H1 (cell line): Measurements from ENCODE around the gene RPL3. TPM values are rescaled to one million over a fixed set of nuclear protein-coding genes. Genes with fewer than 3 reads are reported as not detected.
A peak's percentile ranks its signal among the peaks of the same experiment; 100 is the strongest.

Source experiments
- CTCF ChIA-PET: fragments of 300-600 bp; sonication (Branson Sonifier 250); formaldehyde crosslinking; loops from one replicate; lab custom pipeline; 2021; ENCODE audit not compliant: partially characterized antibody; lab: Charles Lee
- POLR2A ChIA-PET: fragments of 300-600 bp; sonication (Branson Sonifier 250); formaldehyde crosslinking; loops from one replicate; lab custom pipeline; 2021; ENCODE audit warnings: inconsistent platforms; ENCODE audit not compliant: partially characterized antibody; lab: Charles Lee
- DNase-seq, 2 experiments: peaks; one replicate each; pipeline versions ENCODE4 v3.0.0 to v3.0.0-alpha.2; 2010 to 2022; ENCODE audit warnings: low spot score in 2 of 2, low read depth in 1 of 2, mixed read lengths in 1 of 2
- FAIRE-seq: peaks from 2 replicates; lab custom pipeline; 2011; peaks lifted over from hg19 to GRCh38; lab: Jason Lieb, UNC
- H2AFZ ChIP-seq: 2 replicates; pipeline ENCODE4 v1.8.1; 2012; ENCODE audit warnings: low read length, inconsistent platforms
- H2AK5ac ChIP-seq: 2 replicates; pipeline ENCODE4 v1.6.1; 2013; ENCODE audit warnings: low read depth, low read length
- H2BK120ac ChIP-seq: replicated peaks from 2 replicates; pipeline ENCODE3; 2013; ENCODE audit warnings: low read depth, low read length, inconsistent platforms
- H2BK12ac ChIP-seq: 2 replicates; pipeline ENCODE4 v1.6.1; 2013; ENCODE audit warnings: low read depth, low read length
- H2BK15ac ChIP-seq: 2 replicates; pipeline ENCODE4 v1.6.1; 2013; ENCODE audit warnings: low read length
- H2BK20ac ChIP-seq: 2 replicates; pipeline ENCODE4 v1.6.1; 2013; ENCODE audit warnings: low read length
- H2BK5ac ChIP-seq: 2 replicates; pipeline ENCODE4 v1.6.1; 2013; ENCODE audit warnings: low read depth, low read length
- H3K14ac ChIP-seq: 2 replicates; pipeline ENCODE4 v1.6.1; 2013; ENCODE audit warnings: inconsistent platforms; ENCODE audit not compliant: insufficient read length
- H3K18ac ChIP-seq: 2 replicates; pipeline ENCODE4 v1.6.1; 2013; ENCODE audit warnings: low read length; ENCODE audit errors: extremely low read depth
- H3K23ac ChIP-seq: 2 replicates; pipeline ENCODE4 v1.6.1; 2013; ENCODE audit warnings: inconsistent platforms; ENCODE audit not compliant: insufficient read length
- H3K23me2 ChIP-seq: 2 replicates; pipeline ENCODE4 v1.6.1; 2013; ENCODE audit warnings: low read depth, low read length
- H3K27ac ChIP-seq: 2 replicates; pipeline ENCODE4 v1.6.1; 2011; ENCODE audit warnings: low read depth, low read length, inconsistent platforms
- H3K27me3 ChIP-seq, 4 experiments: replicated peaks in 1 of 4; 1 replicate in 1 of 4; 2 replicates in 3 of 4; pipeline versions ENCODE4 v1.6.1 to v1.8.1; 2011 to 2013; ENCODE audit warnings: low read length in 3 of 4, mild to moderate bottlenecking in 3 of 4, inconsistent platforms in 2 of 4, mixed read lengths in 2 of 4, moderate library complexity in 1 of 4; ENCODE audit not compliant: control insufficient read depth in 3 of 4, insufficient read depth in 3 of 4; ENCODE audit errors: extremely low read depth in 1 of 4
- H3K36me3 ChIP-seq, 4 experiments: 2 replicates each; pipeline versions ENCODE4 v1.6.1 to v1.8.1; 2011 to 2013; ENCODE audit warnings: mild to moderate bottlenecking in 4 of 4, low read length in 3 of 4, moderate library complexity in 2 of 4, control low read depth in 1 of 4, inconsistent platforms in 1 of 4; ENCODE audit not compliant: insufficient read depth in 4 of 4, control insufficient read depth in 2 of 4
- H3K4ac ChIP-seq: replicated peaks from 2 replicates; pipeline ENCODE3; 2013; ENCODE audit warnings: low read length, low read depth, mixed read lengths, inconsistent platforms; ENCODE audit not compliant: insufficient read length
- H3K4me1 ChIP-seq, 4 experiments: replicated peaks in 1 of 4; 1 replicate in 1 of 4; 2 replicates in 3 of 4; pipeline versions ENCODE4 v1.6.1 to v1.8.1; 2011 to 2013; ENCODE audit warnings: low read length in 3 of 4, inconsistent platforms in 2 of 4, mixed read lengths in 1 of 4; ENCODE audit not compliant: insufficient read depth in 4 of 4, control insufficient read depth in 3 of 4
- H3K4me2 ChIP-seq, 2 experiments: 2 replicates each; pipeline versions ENCODE4 v1.6.1 to v1.8.1; 2011 to 2013; ENCODE audit warnings: low read depth in 2 of 2, low read length in 2 of 2, control low read depth in 1 of 2, inconsistent platforms in 1 of 2, mild to moderate bottlenecking in 1 of 2; ENCODE audit not compliant: insufficient read depth in 1 of 2
- H3K4me3 ChIP-seq, 4 experiments: fragments of 200-600, 300-600 bp in 1 of 4; sonication (generic), shearing (Covaris generic), sonication (Bioruptor Twin) in 1 of 4; 2 replicates each; pipeline versions ENCODE4 v1.5.1 to v1.8.1; 2011 to 2016; ENCODE audit warnings: low read length in 4 of 4, low read depth in 3 of 4, control low read depth in 2 of 4, inconsistent platforms in 2 of 4, mild to moderate bottlenecking in 2 of 4, mixed read lengths in 1 of 4, moderate library complexity in 1 of 4; ENCODE audit not compliant: insufficient read depth in 2 of 4; ENCODE audit errors: extremely low read depth in 1 of 4
- H3K56ac ChIP-seq: replicated peaks from 2 replicates; pipeline ENCODE3; 2013; ENCODE audit warnings: low read depth, mild to moderate bottlenecking, mixed read lengths, low read length, inconsistent platforms; ENCODE audit not compliant: insufficient read length
- H3K79me1 ChIP-seq: 2 replicates; pipeline ENCODE4 v1.6.1; 2013; ENCODE audit warnings: low read depth, low read length, control low read depth
- H3K79me2 ChIP-seq, 2 experiments: 2 replicates each; pipeline versions ENCODE4 v1.6.1 to v1.8.1; 2012 to 2013; ENCODE audit warnings: low read length in 2 of 2, mild to moderate bottlenecking in 2 of 2, inconsistent platforms in 1 of 2; ENCODE audit not compliant: insufficient read depth in 2 of 2, control insufficient read depth in 1 of 2
- H3K9ac ChIP-seq, 4 experiments: replicated peaks in 1 of 4; 1 replicate in 1 of 4; 2 replicates in 3 of 4; pipeline versions ENCODE4 v1.6.1 to v1.8.1; 2011 to 2013; ENCODE audit warnings: low read depth in 3 of 4, low read length in 3 of 4, control low read depth in 2 of 4, mild to moderate bottlenecking in 2 of 4, moderate library complexity in 2 of 4, inconsistent platforms in 1 of 4; ENCODE audit errors: extremely low read depth in 1 of 4
- H3K9me3 ChIP-seq, 2 experiments: 2 replicates each; pipeline versions ENCODE4 v1.6.1 to v1.8.1; 2012 to 2013; ENCODE audit warnings: mild to moderate bottlenecking in 2 of 2, moderate library complexity in 2 of 2, control low read depth in 1 of 2, inconsistent platforms in 1 of 2, low read depth in 1 of 2, low read length in 1 of 2, mixed read lengths in 1 of 2; ENCODE audit not compliant: insufficient read depth in 2 of 2
- H4K20me1 ChIP-seq, 2 experiments: replicated peaks in 1 of 2; 2 replicates each; pipeline versions ENCODE3 to v1.8.1; 2011 to 2013; ENCODE audit warnings: inconsistent platforms in 2 of 2, low read length in 2 of 2, mild to moderate bottlenecking in 1 of 2; ENCODE audit not compliant: insufficient read depth in 2 of 2, control insufficient read depth in 1 of 2
- H4K5ac ChIP-seq: 2 replicates; pipeline ENCODE4 v1.6.1; 2013; ENCODE audit warnings: low read length, low read depth, mixed read lengths, inconsistent platforms; ENCODE audit not compliant: insufficient read length
- H4K8ac ChIP-seq: 2 replicates; pipeline ENCODE4 v1.8.0; 2013; ENCODE audit warnings: mild to moderate bottlenecking, moderate library complexity, low read length, inconsistent platforms; ENCODE audit not compliant: insufficient read depth; ENCODE audit errors: extremely low read depth
- H4K91ac ChIP-seq: replicated peaks from 2 replicates; pipeline ENCODE3; 2013; ENCODE audit warnings: low read length, mixed read lengths, inconsistent platforms; ENCODE audit not compliant: insufficient read length
- NANOG ChIP-seq: IDR thresholded peaks from 2 replicates; pipeline ENCODE4 v1.6.1; 2011; ENCODE audit warnings: low read length, low read depth, mild to moderate bottlenecking, inconsistent platforms; ENCODE audit not compliant: insufficient read depth, poor library complexity, severe bottlenecking
- RAD21 ChIP-seq, 2 experiments: IDR thresholded peaks in 1 of 2; conservative IDR thresholded peaks in 1 of 2; 2 replicates each; pipeline ENCODE4 v1.6.1; 2011; ENCODE audit warnings: low read depth in 2 of 2, low read length in 2 of 2, improper control_type of control experiment in 1 of 2, inconsistent platforms in 1 of 2, mild to moderate bottlenecking in 1 of 2, moderate library complexity in 1 of 2
- RXRA ChIP-seq: IDR thresholded peaks from 2 replicates; pipeline ENCODE4 v1.6.1; 2011; ENCODE audit warnings: low read depth, mild to moderate bottlenecking, low read length, moderate library complexity; ENCODE audit not compliant: insufficient read depth
- SP2 ChIP-seq: IDR thresholded peaks from 2 replicates; pipeline ENCODE4 v1.6.1; 2012; ENCODE audit warnings: mild to moderate bottlenecking, low read length, inconsistent platforms
- YY1 ChIP-seq: IDR thresholded peaks from 2 replicates; pipeline ENCODE4 v1.6.1; 2011; ENCODE audit warnings: low read depth, mild to moderate bottlenecking, low read length
- WGBS, 2 experiments: shearing (Covaris generic) in 1 of 2; methylation state at CpG; one replicate each; pipeline versions ENCODE4 v1.1.6 to v1.1.7; 2013 to 2015; ENCODE audit warnings: low lambda C conversion rate in 2 of 2, mixed read lengths in 2 of 2, inconsistent platforms in 1 of 2, low coverage in 1 of 2, missing lambda C conversion rate in 1 of 2; ENCODE audit not compliant: insufficient replicate concordance in 2 of 2, insufficient coverage in 1 of 2, insufficient read length in 1 of 2; ENCODE audit errors: extremely low coverage in 1 of 2, missing lambda C conversion rate in 1 of 2; 5-methylcytosine and 5-hydroxymethylcytosine counted together
- polyA plus RNA-seq, 7 experiments: library from polyadenylated mRNA; depleted of rRNA in 3 of 7; stranded (reverse) in 5 of 7; unstranded in 2 of 7; fragments of >200 nt in 5 of 7; fragments of 200-250 nt in 2 of 7; gene quantifications; 1 replicate in 5 of 7; 2 replicates in 1 of 7; 4 replicates in 1 of 7; pipeline versions ENCODE4 v1.2.1 to v1.2.3, GENCODE V29; 2011 to 2013; ENCODE audit warnings: missing spikeins in 2 of 7, mixed read lengths in 2 of 7
- total RNA-seq: library from RNA; stranded (reverse); fragmentation: NEBNext Ultra II Directional; extraction: Animal tissue kit (Norgen Biotek cat#: 25700); gene quantifications from 2 replicates; pipeline ENCODE4 v1.2.1, GENCODE V29; 2021
- TF ChIP-seq, protein P1 (sequence below), 3 experiments: IDR thresholded peaks; 1 replicate in 2 of 3; 2 replicates in 1 of 3; pipeline versions ENCODE4 v1.5.1 to v1.6.1; 2011; ENCODE audit warnings: low read length in 3 of 3, mild to moderate bottlenecking in 3 of 3, inconsistent platforms in 2 of 3, low read depth in 1 of 3, moderate library complexity in 1 of 3; ENCODE audit not compliant: insufficient read depth in 1 of 3; ENCODE audit errors: control extremely low read depth in 1 of 3

RPL3 gene
- total and polyA plus RNA-seq, 2 of the 8 experiments (the other 6 are each of a cell fraction or from before 2014, with no cell fraction given): 2,865 to 5,466 TPM

DNA sequence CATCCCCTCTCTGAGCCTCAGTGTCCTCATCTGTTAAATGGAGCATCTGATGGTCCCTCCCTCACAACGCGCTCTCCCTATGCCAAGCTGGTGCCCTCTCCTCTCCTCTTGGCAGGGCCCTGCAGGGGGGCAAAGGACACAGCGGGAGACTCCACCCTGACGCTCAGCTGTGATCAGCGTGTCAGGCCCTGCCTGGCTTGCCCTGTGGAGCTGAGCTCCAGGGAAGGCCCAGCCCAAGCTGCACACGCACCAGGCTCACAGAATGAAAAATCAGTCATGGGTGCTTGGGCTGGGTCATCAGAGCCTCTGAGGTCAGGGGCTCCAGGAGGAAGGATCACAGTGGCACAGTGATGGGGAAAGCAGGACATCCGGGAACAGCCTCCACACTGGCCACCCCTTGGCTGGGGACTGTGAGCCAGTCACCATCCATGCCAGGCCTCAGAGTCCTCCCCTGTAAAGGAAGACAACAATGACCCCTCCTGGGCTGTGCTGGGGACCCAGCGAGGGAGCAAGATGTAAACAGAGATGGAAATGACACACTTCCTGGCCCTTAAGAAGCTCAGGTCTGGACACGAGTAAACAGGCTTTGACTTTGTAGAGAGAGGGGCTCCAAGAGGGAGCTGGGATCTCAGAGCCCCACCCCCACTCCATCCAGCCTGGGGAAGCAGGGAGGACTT lies 36.6 kb downstream of the RPL3 start:
- 97% methylated on average over 9 of the region's 9 CpGs; no CpG with 5 or more reads in 1 of the 2 experiments for WGBS, 2 experiments
- POLR2A ChIA-PET: interaction anchor here (1.4 to 37.3 kb wide), 3 partner anchors 13 to 34 kb away, joined by 4 to 692 read pairs (median 4); partner anchors contain the start of gene RPL3

More for the DNA sequence above, 36.6 kb downstream of the RPL3 start:
- Histone ChIP-seq H2BK5ac (no peak overlapping the region; the same call in 1 of the 2 replicates), H4K8ac (no peak overlapping the region), H3K9me3 (no peaks in the 10 kb centered on the region), H3K4me3 (no peak overlapping the region), H3K4ac (peak overlapping the region; percentile 53), H3K56ac (no peak overlapping the region), H3K9ac (no peak overlapping the region), H3K18ac (no peak overlapping the region), H3K79me2 (no peaks in the 10 kb centered on the region), H2BK12ac (peak overlapping the region; percentile 71; the same call in 1 of the 2 replicates), H3K79me1 (no peaks in the 10 kb centered on the region), H2AK5ac (peak overlapping the region; percentile 7; the same call in 1 of the 2 replicates), H4K91ac (peak overlapping the region; percentile 75), H3K14ac (no peak overlapping the region), H4K5ac (no peak overlapping the region), H3K27ac (no peak overlapping the region), H4K20me1 (no peaks in the 10 kb centered on the region), H3K27me3 (no peaks in the 10 kb centered on the region), H3K4me2 (no peak overlapping the region), H2BK15ac (0 out of 2 replicates have a peak overlapping the region, but pooled peaks have one; percentile 46), H3K23ac (no peak overlapping the region), H2BK20ac (0 out of 2 replicates have a peak overlapping the region, but pooled peaks have one; percentile 34), H3K4me1 (peaks cover 0 to 14% (median 7%) of the 10 kb centered on the region in 4 experiments; a peak in 6 of 7 replicates), H2BK120ac (no peak overlapping the region), H3K23me2 (no peaks in the 10 kb centered on the region)
- DNase-seq: no peak
- no peak for FAIRE-seq
- CTCF ChIA-PET: interaction anchor here (0.7 to 3.0 kb wide), 9 partner anchors 10 to 133 kb away, joined by 3 to 19 read pairs (median 3); no protein-coding TSS in a partner anchor
- TF ChIP-seq RXRA (no peak), YY1 (no peak), RAD21 (IDR thresholded peaks at IDR 0.05 in 1 of 2, conservative IDR thresholded peaks at IDR 0.05 in 1 of 2; ENCODE audit: low read depth in 2 of 2, low read length in 2 of 2) (peak in 1 of 2 experiments; percentile 48; a peak in 3 of 4 replicates), SP2 (no peak), NANOG (no peak)
- TF ChIP-seq, protein P1, sequence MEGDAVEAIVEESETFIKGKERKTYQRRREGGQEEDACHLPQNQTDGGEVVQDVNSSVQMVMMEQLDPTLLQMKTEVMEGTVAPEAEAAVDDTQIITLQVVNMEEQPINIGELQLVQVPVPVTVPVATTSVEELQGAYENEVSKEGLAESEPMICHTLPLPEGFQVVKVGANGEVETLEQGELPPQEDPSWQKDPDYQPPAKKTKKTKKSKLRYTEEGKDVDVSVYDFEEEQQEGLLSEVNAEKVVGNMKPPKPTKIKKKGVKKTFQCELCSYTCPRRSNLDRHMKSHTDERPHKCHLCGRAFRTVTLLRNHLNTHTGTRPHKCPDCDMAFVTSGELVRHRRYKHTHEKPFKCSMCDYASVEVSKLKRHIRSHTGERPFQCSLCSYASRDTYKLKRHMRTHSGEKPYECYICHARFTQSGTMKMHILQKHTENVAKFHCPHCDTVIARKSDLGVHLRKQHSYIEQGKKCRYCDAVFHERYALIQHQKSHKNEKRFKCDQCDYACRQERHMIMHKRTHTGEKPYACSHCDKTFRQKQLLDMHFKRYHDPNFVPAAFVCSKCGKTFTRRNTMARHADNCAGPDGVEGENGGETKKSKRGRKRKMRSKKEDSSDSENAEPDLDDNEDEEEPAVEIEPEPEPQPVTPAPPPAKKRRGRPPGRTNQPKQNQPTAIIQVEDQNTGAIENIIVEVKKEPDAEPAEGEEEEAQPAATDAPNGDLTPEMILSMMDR (IDR thresholded peaks at IDR 0.05; ENCODE audit: control extremely low read depth in 1 of 3, insufficient read depth in 1 of 3, low read depth in 1 of 3, low read length in 3 of 3): peak in 1 of 3 experiments; percentile 9; a peak in 1 of 4 replicates
- TF ChIP-seq, all 59 proteins: peak for 2
- no peaks in the 10 kb centered on the region for H3K36me3 ChIP-seq
- no peak overlapping the region for H2AFZ ChIP-seq
